PFSK-1 (cell line): Measurements from ENCODE around the gene WDR91.

Experiments
- FOXP2 ChIP-seq: optimal IDR thresholded peaks from 2 replicates; pipeline ENCODE3; 2011; ENCODE audit warnings: borderline replicate concordance, control low read depth, inconsistent platforms; ENCODE audit not compliant: insufficient read depth; ENCODE audit errors: extremely low read length, extremely low read depth
- POLR2AphosphoS5 ChIP-seq: IDR thresholded peaks from 2 replicates; pipeline ENCODE4 v1.6.1; 2012; ENCODE audit warnings: low read depth, mild to moderate bottlenecking, control low read depth, low read length, moderate library complexity
- REST ChIP-seq, 2 experiments: IDR thresholded peaks; 2 replicates each; pipeline versions ENCODE4 v1.6.1 to v1.8.0; 2011 to 2012; ENCODE audit warnings: low read depth in 2 of 2, low read length in 2 of 2, control low read depth in 1 of 2, inconsistent platforms in 1 of 2, mild to moderate bottlenecking in 1 of 2, moderate library complexity in 1 of 2; ENCODE audit not compliant: insufficient read depth in 1 of 2
- SIN3A ChIP-seq: IDR thresholded peaks from 2 replicates; pipeline ENCODE4 v1.6.1; 2012; ENCODE audit warnings: mild to moderate bottlenecking, low read length, moderate library complexity, borderline replicate concordance; ENCODE audit not compliant: insufficient read depth
- TAF1 ChIP-seq: IDR thresholded peaks from 2 replicates; pipeline ENCODE4 v1.6.1; 2012; ENCODE audit warnings: low read length, control low read depth, borderline replicate concordance; ENCODE audit not compliant: insufficient read depth

The WDR91 gene

GRCh38 chr7:135147899-135148721, 63.2 kb downstream of the WDR91 start, which contains the start of gene TMEM140:
TSS of gene TMEM140 (plus strand) at chr7:135148072. CDS start at chr7:135164442, 16,370 bp downstream.
- TF ChIP-seq SIN3A (no peak), REST (IDR thresholded peaks at IDR 0.05; ENCODE audit: insufficient read depth in 1 of 2, low read depth in 2 of 2, low read length in 2 of 2) (no peak), POLR2AphosphoS5 (no peak), TAF1 (no peak), FOXP2 (no peak)

GRCh38 chr7:135147341-135147898, 63.9 kb downstream of the WDR91 start:
- no peak for TF ChIP-seq POLR2AphosphoS5
- no peak for TF ChIP-seq FOXP2
- TF ChIP-seq REST (IDR thresholded peaks at IDR 0.05; ENCODE audit: insufficient read depth in 1 of 2, low read depth in 2 of 2, low read length in 2 of 2): no peak
- TF ChIP-seq SIN3A: no peak
- no peak for TF ChIP-seq TAF1

- TF ChIP-seq POLR2AphosphoS5 (no peak), SIN3A (no peak)
Measured at GRCh38 chr7:135143885-135144668, 67.2 kb downstream of the WDR91 start.
